B cell (primary cell): ENCODE data around the gene RNF183.

Experiments
- EZH2 ChIP-seq: IDR thresholded peaks from 2 replicates; pipeline ENCODE4 v1.6.1; 2012; ENCODE audit warnings: borderline replicate concordance, low read depth, mild to moderate bottlenecking, moderate library complexity, low read length; ENCODE audit not compliant: insufficient read depth, poor library complexity, severe bottlenecking
- TF ChIP-seq, protein P1 (sequence below): fragments of 200-600 bp; IDR thresholded peaks from one replicate; pipeline ENCODE4 v1.8.0; 2022; ENCODE audit warnings: antibody characterized with exemption, mild to moderate bottlenecking

DNA sequence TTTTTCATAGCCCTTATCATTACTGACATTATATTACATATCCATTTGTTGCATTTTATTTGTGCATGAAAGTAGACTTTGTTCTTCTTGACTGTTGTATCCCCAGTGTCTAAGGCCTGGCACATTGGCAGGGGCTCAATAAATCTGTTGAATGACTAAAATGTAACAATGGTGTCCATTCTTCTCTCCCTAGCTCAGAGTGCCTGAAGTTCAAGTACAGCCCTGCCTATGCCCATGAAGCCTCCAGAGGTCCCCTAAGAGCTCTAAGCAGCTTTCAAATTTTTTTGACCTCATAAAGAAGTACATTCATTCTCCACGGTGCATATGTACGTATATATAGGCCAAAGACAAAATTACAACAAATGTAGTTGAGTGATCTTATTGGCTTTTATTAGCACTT lies 42.0 kb upstream of the RNF183 start:
- TF ChIP-seq, protein P1, sequence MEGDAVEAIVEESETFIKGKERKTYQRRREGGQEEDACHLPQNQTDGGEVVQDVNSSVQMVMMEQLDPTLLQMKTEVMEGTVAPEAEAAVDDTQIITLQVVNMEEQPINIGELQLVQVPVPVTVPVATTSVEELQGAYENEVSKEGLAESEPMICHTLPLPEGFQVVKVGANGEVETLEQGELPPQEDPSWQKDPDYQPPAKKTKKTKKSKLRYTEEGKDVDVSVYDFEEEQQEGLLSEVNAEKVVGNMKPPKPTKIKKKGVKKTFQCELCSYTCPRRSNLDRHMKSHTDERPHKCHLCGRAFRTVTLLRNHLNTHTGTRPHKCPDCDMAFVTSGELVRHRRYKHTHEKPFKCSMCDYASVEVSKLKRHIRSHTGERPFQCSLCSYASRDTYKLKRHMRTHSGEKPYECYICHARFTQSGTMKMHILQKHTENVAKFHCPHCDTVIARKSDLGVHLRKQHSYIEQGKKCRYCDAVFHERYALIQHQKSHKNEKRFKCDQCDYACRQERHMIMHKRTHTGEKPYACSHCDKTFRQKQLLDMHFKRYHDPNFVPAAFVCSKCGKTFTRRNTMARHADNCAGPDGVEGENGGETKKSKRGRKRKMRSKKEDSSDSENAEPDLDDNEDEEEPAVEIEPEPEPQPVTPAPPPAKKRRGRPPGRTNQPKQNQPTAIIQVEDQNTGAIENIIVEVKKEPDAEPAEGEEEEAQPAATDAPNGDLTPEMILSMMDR: no peak
- no peak for TF ChIP-seq EZH2
